Trophoblast cell (in vitro differentiated cells and primary cell): ENCODE measurements around the gene FAM83D.

ENCODE experiments used
- DNase-seq, 2 donors: peaks; one replicate each; pipeline ENCODE4 v3.0.0-alpha.2; 2016
- H2AFZ ChIP-seq: 2 replicates; pipeline ENCODE4 v1.6.1; 2013; ENCODE audit warnings: low read length, moderate library complexity, mild to moderate bottlenecking; ENCODE audit not compliant: insufficient read depth, poor library complexity
- H2AK5ac ChIP-seq: 2 replicates; pipeline ENCODE4 v1.6.1; 2013; ENCODE audit warnings: mild to moderate bottlenecking, low read length
- H2BK120ac ChIP-seq: 2 replicates; pipeline ENCODE4 v1.6.1; 2013; ENCODE audit warnings: low read length, mild to moderate bottlenecking, moderate library complexity; ENCODE audit not compliant: insufficient read depth, poor library complexity
- H2BK12ac ChIP-seq: 2 replicates; pipeline ENCODE4 v1.6.1; 2013; ENCODE audit warnings: mild to moderate bottlenecking, low read length, moderate library complexity
- H2BK5ac ChIP-seq: 2 replicates; pipeline ENCODE4 v1.6.1; 2013; ENCODE audit warnings: low read length, low read depth, moderate library complexity, mild to moderate bottlenecking; ENCODE audit not compliant: poor library complexity
- H3K14ac ChIP-seq: 2 replicates; pipeline ENCODE4 v1.6.1; 2013; ENCODE audit warnings: mild to moderate bottlenecking, low read length
- H3K18ac ChIP-seq: 2 replicates; pipeline ENCODE4 v1.6.1; 2013; ENCODE audit warnings: mild to moderate bottlenecking, low read length
- H3K23ac ChIP-seq: 2 replicates; pipeline ENCODE4 v1.6.1; 2013; ENCODE audit warnings: low read length
- H3K27ac ChIP-seq: 2 replicates; pipeline ENCODE4 v1.5.1; 2013; ENCODE audit warnings: low read depth, mild to moderate bottlenecking, inconsistent platforms, low read length, moderate library complexity
- H3K27me3 ChIP-seq: 2 replicates; pipeline ENCODE4 v1.6.1; 2013; ENCODE audit warnings: inconsistent platforms, mild to moderate bottlenecking, low read length, moderate library complexity; ENCODE audit not compliant: insufficient read depth
- H3K36me3 ChIP-seq, 2 experiments: 1 replicate in 1 of 2; 2 replicates in 1 of 2; pipeline ENCODE4 v1.6.1; 2013; ENCODE audit warnings: low read length in 2 of 2, mild to moderate bottlenecking in 2 of 2, moderate library complexity in 1 of 2; ENCODE audit not compliant: insufficient read depth in 2 of 2, control insufficient read depth in 1 of 2
- H3K4ac ChIP-seq: 2 replicates; pipeline ENCODE4 v1.6.1; 2013; ENCODE audit warnings: low read depth, mild to moderate bottlenecking, low read length, moderate library complexity
- H3K4me1 ChIP-seq, 2 experiments: 1 replicate in 1 of 2; 2 replicates in 1 of 2; pipeline ENCODE4 v1.6.1; 2013; ENCODE audit warnings: low read length in 2 of 2, mild to moderate bottlenecking in 2 of 2, moderate library complexity in 1 of 2; ENCODE audit not compliant: insufficient read depth in 2 of 2, control insufficient read depth in 1 of 2
- H3K4me2 ChIP-seq: 2 replicates; pipeline ENCODE4 v1.6.1; 2013; ENCODE audit warnings: inconsistent platforms, mild to moderate bottlenecking, low read length, moderate library complexity
- H3K4me3 ChIP-seq: 2 replicates; pipeline ENCODE4 v1.5.1; 2013; ENCODE audit warnings: mild to moderate bottlenecking, low read depth, low read length, inconsistent platforms
- H3K79me1 ChIP-seq: one replicate; pipeline ENCODE4 v1.6.1; 2013; ENCODE audit warnings: low read length
- H3K79me2 ChIP-seq: 2 replicates; pipeline ENCODE4 v1.6.1; 2013; ENCODE audit warnings: low read length, mild to moderate bottlenecking; ENCODE audit not compliant: control insufficient read depth, insufficient read depth, poor library complexity
- H3K9ac ChIP-seq: 2 replicates; pipeline ENCODE4 v1.6.1; 2013; ENCODE audit warnings: mild to moderate bottlenecking, low read length
- H3K9me3 ChIP-seq: 2 replicates; pipeline ENCODE4 v1.6.1; 2013; ENCODE audit warnings: low read depth, mild to moderate bottlenecking, control low read depth, inconsistent platforms, low read length; ENCODE audit not compliant: insufficient read depth
- H4K12ac ChIP-seq: 2 replicates; pipeline ENCODE4 v1.6.1; 2013; ENCODE audit warnings: low read depth, mild to moderate bottlenecking, low read length, moderate library complexity
- H4K8ac ChIP-seq: 2 replicates; pipeline ENCODE4 v1.6.1; 2013; ENCODE audit warnings: low read depth, mild to moderate bottlenecking, low read length, moderate library complexity
- H4K91ac ChIP-seq: one replicate; pipeline ENCODE4 v1.6.1; 2013; ENCODE audit warnings: low read depth, mild to moderate bottlenecking, low read length, moderate library complexity
- WGBS: extraction: QIAGEN DNeasy Blood & Tissue Kit; methylation state at CpG from one replicate; pipeline ENCODE4 v1.1.7; 2013; ENCODE audit warnings: missing lambda C conversion rate; ENCODE audit not compliant: insufficient read length, insufficient coverage; ENCODE audit errors: extremely low coverage; 5-methylcytosine and 5-hydroxymethylcytosine counted together

The FAM83D gene

GRCh38 chr20:38962044-38962927 lies 36.1 kb downstream of the FAM83D start, which contains the start of gene DHX35:
Gene DHX35, plus strand, starts transcription at chr20:38962344. Its CDS starts 24 bp downstream, at chr20:38962368.
- peak within 1 kb of the TSS; percentile 95 for H3K14ac ChIP-seq
- H3K79me2 ChIP-seq: peaks cover 6% of the 10 kb centered on the region
- WGBS: no CpG with 5 or more reads among the region's 70 CpGs
- H3K27me3 ChIP-seq: no peaks in the 10 kb centered on the region
- peak within 1 kb of the TSS; percentile 96 for H4K12ac ChIP-seq
- H3K79me1 ChIP-seq: peaks cover 9% of the 10 kb centered on the region
- peak within 1 kb of the TSS; percentile 90 for H3K4ac ChIP-seq
- H3K9ac ChIP-seq: peak within 1 kb of the TSS; percentile 93
- H2BK5ac ChIP-seq: peak within 1 kb of the TSS; percentile 73
- H3K4me2 ChIP-seq: peak within 1 kb of the TSS; percentile 87
- peak within 1 kb of the TSS; percentile 97 for H2AFZ ChIP-seq
- no peaks in the 10 kb centered on the region for H3K9me3 ChIP-seq
- no peak within 1 kb of the TSS for H3K23ac ChIP-seq
- peak; percentile 99 for DNase-seq
- peak within 1 kb of the TSS; percentile 81 for H3K27ac ChIP-seq
- H3K18ac ChIP-seq: peak within 1 kb of the TSS; percentile 94
- H3K4me3 ChIP-seq: peak within 1 kb of the TSS; percentile 96
- H2BK120ac ChIP-seq: peak within 1 kb of the TSS; percentile 77
- H4K91ac ChIP-seq: peak within 1 kb of the TSS; percentile 90
- H2BK12ac ChIP-seq: peak within 1 kb of the TSS; percentile 15
- peak within 1 kb of the TSS; percentile 76 for H2AK5ac ChIP-seq
- peak within 1 kb of the TSS; percentile 97 for H4K8ac ChIP-seq
- H3K4me1 ChIP-seq: peaks cover 3 to 4% of the 10 kb centered on the region in 2 experiments
- H3K36me3 ChIP-seq: peaks cover 0 to 2% of the 10 kb centered on the region in 2 experiments

GRCh38 chr20:38962928-38963401 lies 36.7 kb downstream of the FAM83D start:
- Histone ChIP-seq H2BK120ac (no peak overlapping the region), H3K23ac (no peak overlapping the region), H3K9me3 (no peaks in the 10 kb centered on the region), H3K14ac (no peak overlapping the region), H2AK5ac (no peak overlapping the region), H3K9ac (no peak overlapping the region), H3K36me3 (peaks cover 0 to 2% of the 10 kb centered on the region in 2 experiments), H4K91ac (peak overlapping the region; percentile 90), H3K79me1 (peaks cover 9% of the 10 kb centered on the region), H3K4me2 (peak overlapping the region; percentile 87), H4K8ac (peak overlapping the region; percentile 96), H3K27ac (peak overlapping the region; percentile 81), H3K4me3 (peak overlapping the region; percentile 96), H4K12ac (no peak overlapping the region), H3K4ac (peak overlapping the region; percentile 66), H2AFZ (no peak overlapping the region), H3K18ac (no peak overlapping the region), H3K27me3 (no peaks in the 10 kb centered on the region), H3K79me2 (peaks cover 6% of the 10 kb centered on the region), H2BK12ac (no peak overlapping the region), H3K4me1 (peaks cover 3 to 4% of the 10 kb centered on the region in 2 experiments), H2BK5ac (no peak overlapping the region)
- no peak for DNase-seq
- no CpG with 5 or more reads among the region's 5 CpGs for WGBS

GRCh38 chr20:38963745-38964144 lies 37.5 kb downstream of the FAM83D start:
- H2BK5ac ChIP-seq: no peak overlapping the region
- H3K9ac ChIP-seq: no peak overlapping the region
- H3K23ac ChIP-seq: no peak overlapping the region
- no peak overlapping the region for H3K4me3 ChIP-seq
- no peak for DNase-seq
- H3K4ac ChIP-seq: no peak overlapping the region
- H4K8ac ChIP-seq: no peak overlapping the region
- peaks cover 0 to 2% of the 10 kb centered on the region in 2 experiments for H3K36me3 ChIP-seq
- H3K18ac ChIP-seq: no peak overlapping the region
- no peak overlapping the region for H4K12ac ChIP-seq
- H2BK120ac ChIP-seq: no peak overlapping the region
- H3K79me2 ChIP-seq: peaks cover 6% of the 10 kb centered on the region
- H4K91ac ChIP-seq: no peak overlapping the region
- no peaks in the 10 kb centered on the region for H3K27me3 ChIP-seq
- peaks cover 3 to 4% of the 10 kb centered on the region in 2 experiments for H3K4me1 ChIP-seq
- H2BK12ac ChIP-seq: no peak overlapping the region
- no peak overlapping the region for H3K27ac ChIP-seq
- no peak overlapping the region for H2AK5ac ChIP-seq
- H2AFZ ChIP-seq: no peak overlapping the region
- no peak overlapping the region for H3K4me2 ChIP-seq
- no peaks in the 10 kb centered on the region for H3K9me3 ChIP-seq
- H3K79me1 ChIP-seq: peaks cover 9% of the 10 kb centered on the region
- no peak overlapping the region for H3K14ac ChIP-seq

GRCh38 chr20:38965264-38965663 lies 39.0 kb downstream of the FAM83D start:
- H4K91ac ChIP-seq: no peak overlapping the region
- no peak overlapping the region for H3K14ac ChIP-seq
- no peak overlapping the region for H3K4me3 ChIP-seq
- H3K9ac ChIP-seq: no peak overlapping the region
- no peak overlapping the region for H4K8ac ChIP-seq
- H4K12ac ChIP-seq: no peak overlapping the region
- peaks cover 9% of the 10 kb centered on the region for H3K79me1 ChIP-seq
- no peak overlapping the region for H3K4me2 ChIP-seq
- no peak overlapping the region for H3K18ac ChIP-seq
- peaks cover 6% of the 10 kb centered on the region for H3K79me2 ChIP-seq
- no peak overlapping the region for H2AK5ac ChIP-seq
- peaks cover 3 to 8% of the 10 kb centered on the region in 2 experiments for H3K36me3 ChIP-seq
- no peak overlapping the region for H3K27ac ChIP-seq
- H2BK5ac ChIP-seq: no peak overlapping the region
- H3K4ac ChIP-seq: no peak overlapping the region
- no peak overlapping the region for H2BK12ac ChIP-seq
- peaks cover 3 to 4% of the 10 kb centered on the region in 2 experiments for H3K4me1 ChIP-seq
- H3K9me3 ChIP-seq: no peaks in the 10 kb centered on the region
- no peaks in the 10 kb centered on the region for H3K27me3 ChIP-seq
- no peak for DNase-seq
- H2AFZ ChIP-seq: no peak overlapping the region
- H2BK120ac ChIP-seq: no peak overlapping the region
- H3K23ac ChIP-seq: no peak overlapping the region
